ENCODE data around the gene SORL1-AS1.

The SORL1-AS1 gene

DNA sequence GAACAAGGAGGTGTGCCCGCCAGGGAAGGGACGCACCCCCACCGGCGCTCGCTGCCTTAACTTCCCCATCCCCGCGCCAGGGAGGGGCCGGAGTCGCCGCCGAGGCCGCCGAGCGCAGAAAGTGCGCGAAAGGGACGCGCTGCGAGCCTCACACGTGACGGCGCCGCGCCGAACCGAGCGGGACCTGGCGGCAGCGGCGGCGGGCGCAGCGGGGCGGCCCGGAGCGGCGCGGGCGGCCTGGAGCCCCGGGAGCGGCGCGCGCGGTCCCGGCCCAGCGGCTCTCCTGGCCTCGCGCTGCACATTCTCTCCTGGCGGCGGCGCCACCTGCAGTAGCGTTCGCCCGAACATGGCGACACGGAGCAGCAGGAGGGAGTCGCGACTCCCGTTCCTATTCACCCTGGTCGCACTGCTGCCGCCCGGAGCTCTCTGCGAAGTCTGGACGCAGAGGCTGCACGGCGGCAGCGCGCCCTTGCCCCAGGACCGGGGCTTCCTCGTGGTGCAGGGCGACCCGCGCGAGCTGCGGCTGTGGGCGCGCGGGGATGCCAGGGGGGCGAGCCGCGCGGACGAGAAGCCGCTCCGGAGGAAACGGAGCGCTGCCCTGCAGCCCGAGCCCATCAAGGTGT, 670 bp downstream of the SORL1-AS1 start, which contains the start of gene SORL1:
SORL1 (plus strand) TSS at position 329 of the 623 bp plus-strand sequence; CDS start at position 347, 18 bp downstream.
- DNase-seq (ENCODE audit: low read depth in 2 of 2) = peak in 1 of 2 experiments; percentile 61

GRCh38 chr11:121451178-121451985, 1.4 kb downstream of the SORL1-AS1 start:
- DNase-seq (ENCODE audit: low read depth in 2 of 2) = no peak

DNA sequence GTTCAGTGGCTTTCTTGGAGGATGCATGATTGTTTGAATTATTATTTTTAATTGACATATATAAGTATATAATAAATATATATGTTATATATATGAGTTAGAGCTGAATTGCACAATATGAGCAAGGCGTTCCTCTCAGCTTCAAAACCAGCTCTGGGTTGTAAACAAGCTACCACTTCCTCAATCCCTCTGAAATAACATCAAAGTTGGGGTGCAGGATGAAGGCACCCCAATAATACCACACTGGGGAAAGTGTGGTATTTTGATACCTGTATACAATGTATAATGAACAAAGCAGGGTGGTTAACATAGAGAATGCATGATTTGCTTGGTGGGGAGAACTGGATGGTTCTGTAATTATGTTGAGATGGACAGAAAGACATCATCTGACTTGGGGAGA, 2.4 kb downstream of the SORL1-AS1 start:
- DNase-seq (ENCODE audit: low read depth in 2 of 2) = no peak

DNA sequence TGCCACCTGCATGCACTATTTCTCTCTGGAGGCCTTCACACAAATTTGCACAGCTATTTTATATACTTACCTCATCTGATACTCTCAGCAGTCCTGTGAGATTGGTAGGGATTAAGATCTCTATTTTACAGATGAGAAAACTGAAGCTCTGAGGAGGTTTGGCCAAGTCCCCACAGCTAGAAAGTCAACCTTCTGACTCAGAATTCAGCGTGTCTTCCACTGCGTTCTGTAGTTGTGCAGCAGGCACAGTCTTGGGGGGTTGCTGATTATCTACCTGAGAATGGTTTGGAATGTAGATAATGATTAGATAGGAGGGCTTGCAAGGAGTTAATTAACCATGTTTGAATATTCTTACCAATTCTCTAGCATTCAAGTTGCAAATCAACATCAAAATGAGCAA, 3.1 kb downstream of the SORL1-AS1 start:
- no peak for DNase-seq (ENCODE audit: low read depth in 2 of 2)

DNA sequence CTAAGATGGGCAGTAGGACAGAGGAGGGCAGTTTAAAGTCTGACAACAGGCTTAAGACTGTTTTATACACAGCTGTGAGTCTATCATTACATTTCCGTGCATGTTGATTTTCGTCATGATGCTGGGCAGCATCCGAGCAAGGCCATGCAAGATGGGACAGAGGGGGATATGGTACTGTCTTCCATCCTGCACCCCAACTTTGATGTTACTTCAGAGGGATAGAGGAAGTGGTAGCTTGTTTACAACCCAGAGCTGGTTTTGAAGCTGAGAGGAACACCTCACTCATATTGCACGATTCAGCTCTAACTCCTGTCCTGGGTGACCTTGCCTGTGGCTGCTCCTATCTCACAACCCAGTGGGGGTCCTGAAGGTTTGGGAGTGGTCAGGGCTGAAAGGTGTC, 3.6 kb downstream of the SORL1-AS1 start:
- DNase-seq (ENCODE audit: low read depth in 2 of 2) = no peak

DNA sequence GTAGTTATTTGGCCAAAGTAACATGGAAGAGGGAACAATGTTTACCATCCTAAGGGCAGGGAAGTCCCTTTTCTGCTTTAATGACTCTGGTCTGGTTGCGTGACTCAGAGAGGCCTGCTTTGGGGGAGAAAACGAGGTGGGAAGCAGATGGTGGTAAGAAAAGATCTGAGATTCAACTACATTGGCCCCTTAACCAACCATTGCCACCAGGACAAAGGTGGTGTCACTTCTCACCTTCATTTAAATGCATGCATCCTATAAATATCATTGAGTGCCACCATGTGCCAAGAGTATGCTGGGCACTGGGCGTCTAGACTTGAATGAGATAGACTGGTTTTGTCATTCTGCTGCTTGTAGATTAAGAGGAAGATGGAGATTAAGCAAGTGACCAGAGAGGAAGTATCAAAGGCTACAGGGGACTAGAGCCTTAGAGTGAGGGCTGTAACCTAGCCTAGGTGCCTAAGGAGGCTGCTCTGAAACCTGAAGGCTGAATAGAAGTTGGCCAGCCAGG, 4.3 kb downstream of the SORL1-AS1 start:
- DNase-seq (ENCODE audit: low read depth in 2 of 2) = no peak

DNA sequence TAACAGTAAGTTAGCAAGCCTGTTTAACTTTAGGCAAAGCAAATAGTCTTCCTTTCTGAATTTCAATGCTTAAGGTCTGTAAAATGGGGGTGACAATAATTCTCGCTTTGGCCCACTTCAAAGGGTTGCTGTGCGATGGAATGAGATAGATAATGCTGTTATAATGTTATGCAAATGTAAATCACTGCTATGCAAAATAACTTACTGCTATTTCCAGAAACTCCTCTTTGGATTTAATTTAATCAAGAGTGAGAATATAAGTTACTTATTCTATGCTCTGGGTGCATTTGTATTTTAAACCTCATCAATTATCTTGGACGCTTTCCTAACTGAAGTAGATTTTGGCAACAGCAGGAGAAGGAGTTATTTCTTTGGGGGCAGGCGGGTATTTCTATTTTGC, 4.8 kb downstream of the SORL1-AS1 start:
- DNase-seq (ENCODE audit: low read depth in 2 of 2) = no peak

DNA sequence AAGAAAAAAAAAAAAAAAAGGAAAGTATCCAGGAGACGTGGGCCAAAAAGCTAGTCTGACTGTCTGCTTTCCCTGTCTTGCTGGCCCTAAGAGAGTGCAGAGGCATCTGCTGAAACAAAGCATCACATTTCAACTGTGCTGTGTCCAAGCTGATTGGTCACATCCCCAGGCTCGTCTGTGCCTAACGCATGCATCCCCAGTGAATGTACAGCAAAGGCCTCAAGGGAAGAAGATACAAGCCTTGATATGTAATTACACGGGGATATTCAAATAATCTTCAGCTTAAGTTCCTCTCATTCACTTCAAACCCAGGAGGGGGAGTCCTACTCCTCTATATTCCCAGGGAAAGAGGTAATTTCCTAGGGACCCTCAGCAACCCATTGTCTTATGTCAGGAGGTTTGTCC, 6.0 kb downstream of the SORL1-AS1 start:
- no peak for DNase-seq (ENCODE audit: low read depth in 2 of 2)

GRCh38 chr11:121445071-121445768, 7.5 kb downstream of the SORL1-AS1 start:
- no peak for DNase-seq (ENCODE audit: low read depth in 2 of 2)

DNA sequence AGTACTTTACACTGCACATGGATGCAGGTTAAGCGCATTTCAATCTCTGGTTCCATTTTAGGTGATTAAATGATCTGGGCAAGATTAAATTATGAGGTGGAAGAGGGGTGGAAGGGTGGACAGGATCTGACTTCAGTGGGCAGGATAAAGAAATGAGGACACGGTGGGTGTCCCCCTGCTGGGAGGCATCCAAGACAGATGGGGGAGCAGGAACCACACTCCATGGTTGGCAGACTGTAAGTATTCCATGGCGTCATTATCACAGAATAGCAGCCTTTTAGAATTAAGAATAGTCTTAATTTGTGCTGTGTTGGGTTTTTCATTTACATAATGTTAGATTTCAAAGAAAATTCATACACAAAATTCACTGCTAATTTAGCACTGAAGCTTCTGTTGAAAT, 8.2 kb downstream of the SORL1-AS1 start:
- DNase-seq (ENCODE audit: low read depth in 2 of 2) = no peak

- no peak for DNase-seq (ENCODE audit: low read depth in 2 of 2)
Measured at GRCh38 chr11:121443688-121444275, 9.0 kb downstream of the SORL1-AS1 start.

DNA sequence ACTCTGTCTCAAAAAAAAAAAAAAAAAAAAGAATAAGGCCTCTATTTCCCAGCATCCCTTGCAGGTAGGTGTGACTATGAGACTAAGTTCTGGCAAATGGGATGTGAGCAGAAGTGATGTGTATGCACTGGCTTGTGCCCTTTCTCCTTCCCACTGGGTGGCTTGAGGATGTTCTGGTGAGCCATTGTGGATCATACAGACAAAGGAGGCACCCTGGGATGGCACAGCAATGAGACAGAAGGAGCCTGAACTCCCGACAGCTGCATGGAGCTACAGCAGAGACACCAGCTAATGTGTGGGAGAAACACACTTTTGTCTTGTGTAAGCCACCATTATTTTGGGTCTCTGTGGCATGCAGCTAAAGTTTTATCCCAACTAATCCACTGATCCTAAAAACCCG, 11.2 kb downstream of the SORL1-AS1 start:
- no peak for DNase-seq (ENCODE audit: low read depth in 2 of 2)

GRCh38 chr11:121439759-121440158, 13.0 kb downstream of the SORL1-AS1 start:
- no peak for DNase-seq (ENCODE audit: low read depth in 2 of 2)

- DNase-seq (ENCODE audit: low read depth in 2 of 2) = no peak
Measured at GRCh38 chr11:121439337-121439736, 13.4 kb downstream of the SORL1-AS1 start.

GRCh38 chr11:121437686-121438078, 15.1 kb downstream of the SORL1-AS1 start:
- no peak for DNase-seq (ENCODE audit: low read depth in 2 of 2)

GRCh38 chr11:121437018-121437685, 15.6 kb downstream of the SORL1-AS1 start:
- no peak for DNase-seq (ENCODE audit: low read depth in 2 of 2)

GRCh38 chr11:121435551-121436511, 16.9 kb downstream of the SORL1-AS1 start:
- no peak for DNase-seq (ENCODE audit: low read depth in 2 of 2)

DNA sequence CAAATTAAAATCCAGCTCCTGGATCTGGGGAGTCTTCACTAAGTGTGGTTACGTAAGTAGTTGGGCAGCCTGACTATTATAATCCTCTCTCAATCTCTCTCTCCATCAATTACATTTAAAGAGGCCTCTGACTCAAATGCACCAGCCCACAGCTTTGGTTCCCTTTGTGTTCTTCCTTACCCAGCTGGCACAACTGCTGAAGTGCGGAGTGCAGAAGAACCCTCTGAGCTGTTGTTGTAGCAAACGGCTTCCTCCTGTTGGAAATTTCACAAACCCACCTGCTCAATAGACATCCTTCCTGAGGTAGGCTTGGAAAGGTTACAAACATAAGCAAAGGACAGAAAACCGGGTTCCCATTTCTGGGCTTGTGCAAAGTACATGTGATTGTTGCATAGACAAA, 17.6 kb downstream of the SORL1-AS1 start:
- no peak for DNase-seq (ENCODE audit: low read depth in 2 of 2)

DNA sequence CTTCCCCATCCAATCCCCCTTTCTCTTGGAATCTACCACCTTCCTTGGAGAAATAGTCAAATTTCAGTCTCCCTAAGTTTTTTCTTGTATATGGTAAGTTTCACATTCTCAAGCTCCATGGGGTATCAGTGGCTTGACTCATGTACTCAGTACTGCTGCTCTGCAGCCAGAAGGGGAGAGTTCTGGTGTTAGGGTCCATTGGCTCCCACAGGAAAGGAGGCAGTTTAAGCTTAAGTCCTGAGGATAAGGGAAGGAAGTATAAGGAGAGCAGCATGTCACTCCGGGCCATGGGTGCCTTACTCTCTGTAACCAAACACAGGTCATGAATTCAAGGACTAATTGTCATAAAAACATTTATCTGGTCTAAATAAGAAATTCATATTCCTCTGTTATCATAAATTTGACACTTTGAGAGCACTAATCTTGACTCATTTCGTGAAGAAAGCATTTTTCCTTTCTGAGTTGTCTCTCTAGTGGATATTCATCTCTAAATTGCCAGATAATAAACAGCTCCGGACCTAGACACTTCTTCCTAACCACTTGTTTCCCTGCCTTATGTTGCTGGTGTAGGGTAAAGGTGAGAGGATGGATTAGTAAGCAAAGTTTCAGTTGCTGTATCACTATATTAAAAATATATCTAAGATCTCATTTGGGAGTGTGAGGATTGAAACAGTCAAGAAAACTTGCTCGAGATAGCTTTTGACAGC, 20.8 kb downstream of the SORL1-AS1 start:
- no peak for DNase-seq (ENCODE audit: low read depth in 2 of 2)

DNA sequence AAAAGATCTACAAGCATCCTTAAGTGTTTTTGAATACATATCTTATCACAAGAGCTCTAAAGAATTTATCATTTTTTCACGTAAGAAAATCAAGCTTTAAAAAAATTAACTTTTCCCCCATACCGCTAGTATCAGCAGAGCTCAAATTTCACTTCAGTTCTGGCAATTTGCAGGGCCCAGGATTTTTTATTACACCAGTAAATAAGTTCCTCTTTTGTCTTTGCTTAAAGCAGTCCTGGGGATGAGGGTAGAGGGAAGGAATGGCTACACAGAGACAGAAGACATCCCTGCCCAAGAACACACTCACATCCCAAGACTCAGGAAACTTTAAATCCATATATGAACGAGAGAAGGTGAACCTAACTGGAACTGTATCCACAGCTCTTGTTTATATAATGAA, 23.2 kb downstream of the SORL1-AS1 start:
- DNase-seq (ENCODE audit: low read depth in 2 of 2) = no peak

All from stimulated activated CD4-positive, alpha-beta T cell treated with anti-CD3 and anti-CD28 coated beads, Interleukin-12 subunit alpha, Interleukin-12 subunit beta, amount 100 ng/mL, for 24 hours (primary cell).